Measurements from ENCODE around the gene SREK1IP1.

SREK1IP1 gene

GRCh38 chr5:64680289-64680688, 88.2 kb downstream of the SREK1IP1 start:
- DNase-seq (ENCODE audit: low spot score): no peak

GRCh38 chr5:64678374-64678773, 90.1 kb downstream of the SREK1IP1 start:
- DNase-seq (ENCODE audit: low spot score): peak; percentile 26

- no peak for DNase-seq (ENCODE audit: low spot score)
These were observed 96.8 kb downstream of the SREK1IP1 start for GRCh38 chr5:64671678-64672077.

- no peak for DNase-seq (ENCODE audit: low spot score)
These were observed 98.2 kb downstream of the SREK1IP1 start for GRCh38 chr5:64670277-64670676.

Data from putamen (tissue), 1 donor.